Lung (tissue), 12 donors: ENCODE results near the gene ZNF740. TPM values are rescaled to one million over a fixed set of nuclear protein-coding genes. Genes with fewer than 3 reads are reported as not detected.

Experiments
- ATAC-seq: fragments of 200-7000 bp; cut with Tn5 transposase; one replicate; pipeline ENCODE4 v1.9.1; 2020; ENCODE audit warnings: moderate number of reproducible peaks; ENCODE audit not compliant: insufficient read depth, low FRiP score
- DNase-seq, 3 donors: peaks; one replicate each; pipeline ENCODE4 v3.0.0-alpha.2; 2013 to 2017
- H3K27ac ChIP-seq, 2 donors: one replicate each; pipeline ENCODE4 v1.5.1; 2013; ENCODE audit warnings: mild to moderate bottlenecking in 2 of 2, moderate library complexity in 2 of 2, control low read depth in 1 of 2, inconsistent platforms in 1 of 2, low read depth in 1 of 2, low read length in 1 of 2
- H3K27me3 ChIP-seq, 3 donors: one replicate each; pipeline ENCODE4 v1.5.1; 2013; ENCODE audit warnings: low read length in 2 of 3; ENCODE audit not compliant: control insufficient read depth in 3 of 3, insufficient read depth in 3 of 3
- H3K36me3 ChIP-seq, 4 donors: one replicate each; pipeline ENCODE4 v1.5.1; 2013; ENCODE audit warnings: low read length in 4 of 4, mild to moderate bottlenecking in 1 of 4, moderate library complexity in 1 of 4; ENCODE audit not compliant: control insufficient read depth in 4 of 4, insufficient read depth in 4 of 4
- H3K4me1 ChIP-seq, 5 donors: one replicate each; pipeline ENCODE4 v1.5.1; 2013; ENCODE audit warnings: low read length in 5 of 5, mild to moderate bottlenecking in 2 of 5, moderate library complexity in 1 of 5; ENCODE audit not compliant: control insufficient read depth in 5 of 5, insufficient read depth in 5 of 5
- H3K4me3 ChIP-seq: one replicate; pipeline ENCODE4 v1.5.1; 2013; ENCODE audit warnings: mild to moderate bottlenecking, control low read depth, moderate library complexity
- H3K9ac ChIP-seq, 2 donors: one replicate each; pipeline ENCODE4 v1.5.1; 2013; ENCODE audit warnings: low read length in 2 of 2, control low read depth in 1 of 2; ENCODE audit not compliant: insufficient read depth in 1 of 2
- H3K9me3 ChIP-seq, 4 donors: one replicate each; pipeline ENCODE4 v1.5.1; 2013; ENCODE audit warnings: low read length in 3 of 4, mild to moderate bottlenecking in 1 of 4, moderate library complexity in 1 of 4; ENCODE audit not compliant: control insufficient read depth in 4 of 4, insufficient read depth in 3 of 4
- CTCF ChIP-seq: IDR thresholded peaks from 2 replicates; pipeline ENCODE4 v1.5.1; 2012; ENCODE audit warnings: mild to moderate bottlenecking; ENCODE audit errors: control extremely low read depth, extremely low read depth
- WGBS, 2 donors: extraction: QIAGEN DNeasy Blood & Tissue Kit; methylation state at CpG; one replicate each; pipeline ENCODE4 v1.1.7; 2013; 5-methylcytosine and 5-hydroxymethylcytosine counted together
- polyA plus RNA-seq, 2 donors: library from polyadenylated mRNA; stranded (reverse); fragments of 200-250 nt; gene quantifications; one replicate each; pipeline ENCODE4 v1.2.1, GENCODE V29; 2013
- total RNA-seq, 2 donors: library from RNA; depleted of rRNA in 1 of 2; stranded (reverse); fragments of >200 nt in 1 of 2; gene quantifications; one replicate each; pipeline ENCODE4 v1.2.1, GENCODE V29; 2014 to 2021
- donor health status: control.
- donor health status: control.
- donor health status: Bipolar disorder and iron deficiency.
- donor health status: healthy.
- donor health status: DM: yes; HTN: yes; CAD: no.

ZNF740 gene
- total and polyA plus RNA-seq, 4 donors = 7.8 to 37.4 (median 18.3) TPM

GRCh38 chr12:53224897-53225634 lies 44.5 kb downstream of the ZNF740 start:
- Histone ChIP-seq H3K36me3 (peaks cover 0 to 7% (median 3%) of the 10 kb centered on the region in 4 donors), H3K27me3 (no peaks in the 10 kb centered on the region), H3K9me3 (no peaks in the 10 kb centered on the region), H3K9ac (peak overlapping the region in 1 of 2 donors; percentile 32), H3K4me1 (peaks cover 0 to 56% (median 31%) of the 10 kb centered on the region in 5 donors), H3K4me3 (no peak overlapping the region), H3K27ac (peak overlapping the region in 1 of 2 donors; percentile 15)
- DNase-seq = peak in 1 of 3 donors; percentile 34
- WGBS, 2 donors = 86 to 89% methylated on average over 10 of the region's 10 CpGs
- no peak for TF ChIP-seq CTCF
- no peak for ATAC-seq

GRCh38 chr12:53225635-53226424 lies 45.3 kb downstream of the ZNF740 start:
- 87 to 95% methylated on average over 10 of the region's 10 CpGs for WGBS, 2 donors
- Histone ChIP-seq H3K4me1 (peaks cover 0 to 59% (median 30%) of the 10 kb centered on the region in 5 donors), H3K4me3 (no peak overlapping the region)

DNA sequence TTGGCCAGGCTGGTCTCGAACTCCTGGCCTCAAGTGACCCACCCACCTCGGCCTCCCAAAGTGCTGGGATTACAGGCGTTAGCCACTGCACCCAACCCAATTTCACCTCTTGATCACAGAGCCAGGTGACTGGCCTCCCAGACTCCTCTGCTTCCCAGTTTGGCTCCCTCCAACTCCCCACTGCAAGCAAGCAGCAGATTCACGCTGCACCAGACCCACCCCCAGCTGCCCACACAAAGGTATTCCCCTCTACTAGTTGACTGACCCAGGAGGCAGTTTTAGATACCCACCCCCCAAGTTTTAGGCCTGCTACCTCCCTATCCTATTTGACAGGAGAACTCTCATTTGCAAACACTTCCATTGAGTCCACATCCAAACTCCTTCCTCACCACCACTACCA lies 46.3 kb downstream of the ZNF740 start:
- no peak for DNase-seq
- peaks cover 0 to 62% (median 34%) of the 10 kb centered on the region in 5 donors for H3K4me1 ChIP-seq

More at GRCh38 chr12:53225635-53226424, 45.3 kb downstream of the ZNF740 start:
- H3K27me3 ChIP-seq = no peaks in the 10 kb centered on the region
- DNase-seq (peak in 1 of 3 donors; percentile 21), ATAC-seq (no peak)
- H3K27ac ChIP-seq = no peak overlapping the region
- peak overlapping the region in 1 of 2 donors; percentile 32 for H3K9ac ChIP-seq
- H3K9me3 ChIP-seq = no peaks in the 10 kb centered on the region
- TF ChIP-seq CTCF = no peak
- peaks cover 0 to 7% (median 3%) of the 10 kb centered on the region in 4 donors for H3K36me3 ChIP-seq

More for the DNA sequence above, 46.3 kb downstream of the ZNF740 start:
- TF ChIP-seq CTCF = no peak
- Histone ChIP-seq H3K27me3 (no peaks in the 10 kb centered on the region), H3K4me3 (no peak overlapping the region), H3K9me3 (no peaks in the 10 kb centered on the region), H3K9ac (no peak overlapping the region), H3K36me3 (peaks cover 0 to 7% (median 3%) of the 10 kb centered on the region in 4 donors), H3K27ac (no peak overlapping the region)
- WGBS, 2 donors = 94 to 98% methylated on average over 4 of the region's 4 CpGs
- no peak for ATAC-seq
